Measurements from ENCODE around the gene SNX5. TPM values are rescaled to one million over a fixed set of nuclear protein-coding genes. Genes with fewer than 3 reads are reported as not detected.

The SNX5 gene
- total and polyA plus RNA-seq, 2 of the 8 experiments (the other 6 are each of a cell fraction or from before 2014, with no cell fraction given) = 155 to 194 TPM

DNA sequence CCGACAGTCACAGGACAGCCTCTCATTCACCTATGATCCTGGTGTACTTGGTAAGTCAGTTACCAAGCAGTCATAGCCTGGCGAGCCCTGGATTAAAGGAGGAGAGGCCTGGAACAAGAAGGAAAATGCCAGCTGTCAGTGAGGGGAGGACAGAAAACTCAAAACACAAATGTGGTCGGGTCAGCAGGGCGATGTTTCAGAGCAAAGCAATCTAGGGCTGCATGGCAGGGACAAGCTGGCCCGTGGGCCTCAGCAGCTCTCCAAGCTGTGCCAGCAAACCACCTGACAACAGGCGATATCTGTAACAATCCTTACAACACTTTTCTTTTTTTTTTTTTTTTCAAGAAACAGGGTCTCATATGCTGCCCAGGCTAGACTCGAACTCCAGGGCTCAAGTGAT lies 40.5 kb upstream of the SNX5 start:
- WGBS, 2 experiments (ENCODE audit: extremely low coverage in 1 of 2, insufficient coverage in 1 of 2, insufficient read length in 1 of 2, insufficient replicate concordance in 2 of 2, low coverage in 1 of 2, low lambda C conversion rate in 2 of 2, missing lambda C conversion rate in 1 of 2) = 86% methylated on average over 6 of the region's 7 CpGs; no CpG with 5 or more reads in 1 of the 2 experiments
- TF ChIP-seq RFX5 (IDR thresholded peaks at IDR 0.05; ENCODE audit: borderline replicate concordance, low read depth, low read length) (no peak), EZH2 (IDR thresholded peaks at IDR 0.05; ENCODE audit: low read depth, low read length, severe bottlenecking) (no peak), ATF2 (IDR thresholded peaks at IDR 0.05; ENCODE audit: low read length) (no peak), RNF2 (IDR thresholded peaks at IDR 0.05; ENCODE audit: borderline replicate concordance, low read depth, low read length, missing control alignments, poor library complexity, severe bottlenecking) (no peak), JUND (IDR thresholded peaks at IDR 0.05; ENCODE audit: low read length) (no peak), BRCA1 (IDR thresholded peaks at IDR 0.05; ENCODE audit: low read depth, low read length) (no peak), E2F6 (IDR thresholded peaks at IDR 0.05) (no peak)

More for the DNA sequence above, 40.5 kb upstream of the SNX5 start:
- no peaks in the 10 kb centered on the region for H3K9me3 ChIP-seq (ENCODE audit: insufficient read depth in 2 of 2, low read depth in 1 of 2, low read length in 1 of 2)
- H3K56ac ChIP-seq (replicated peaks; ENCODE audit: insufficient read length, low read depth, low read length) = no peak overlapping the region
- FAIRE-seq (no peak), DNase-seq (ENCODE audit: low read depth in 1 of 2, low spot score in 2 of 2) (no peak)
- H3K79me2 ChIP-seq (ENCODE audit: control insufficient read depth in 1 of 2, insufficient read depth in 2 of 2, low read length in 2 of 2) = no peaks in the 10 kb centered on the region
- H3K4me2 ChIP-seq (ENCODE audit: insufficient read depth in 1 of 2, low read depth in 2 of 2, low read length in 2 of 2) = no peak overlapping the region
- H2AFZ ChIP-seq (ENCODE audit: low read length) = no peak overlapping the region
- no peak overlapping the region for H2BK15ac ChIP-seq (ENCODE audit: low read length)
- H3K9ac ChIP-seq (replicated peaks in 1 of 4; ENCODE audit: extremely low read depth in 1 of 4, low read depth in 3 of 4, low read length in 3 of 4) = no peak overlapping the region
- H3K4me1 ChIP-seq (replicated peaks in 1 of 4; ENCODE audit: control insufficient read depth in 3 of 4, insufficient read depth in 4 of 4, low read length in 3 of 4) = peaks cover 0 to 13% (median 8%) of the 10 kb centered on the region in 4 experiments; a peak in 6 of 7 replicates
- no peak overlapping the region for H3K18ac ChIP-seq (ENCODE audit: extremely low read depth, low read length)
- H3K27ac ChIP-seq (ENCODE audit: low read depth, low read length) = no peak overlapping the region
- H3K36me3 ChIP-seq (ENCODE audit: control insufficient read depth in 2 of 4, insufficient read depth in 4 of 4, low read length in 3 of 4) = no peaks in the 10 kb centered on the region; a peak in 2 of 8 replicates
- no peak overlapping the region for H3K4me3 ChIP-seq (ENCODE audit: extremely low read depth in 1 of 4, insufficient read depth in 2 of 4, low read depth in 3 of 4, low read length in 4 of 4)
- H3K23ac ChIP-seq (ENCODE audit: insufficient read length) = no peak overlapping the region
- POLR2A ChIA-PET (ENCODE audit: partially characterized antibody) = interaction anchor here (1.4 kb wide), 1 partner anchor 16 kb away, joined by 4 read pairs; no protein-coding TSS in a partner anchor
- no peak overlapping the region for H4K8ac ChIP-seq (ENCODE audit: extremely low read depth, insufficient read depth, low read length)
- no peak overlapping the region for H3K14ac ChIP-seq (ENCODE audit: insufficient read length)
- CTCF ChIA-PET (ENCODE audit: partially characterized antibody) = no interaction called here
- H2BK12ac ChIP-seq (ENCODE audit: low read depth, low read length) = no peak overlapping the region
- H3K79me1 ChIP-seq (ENCODE audit: low read depth, low read length) = no peaks in the 10 kb centered on the region
- H2BK5ac ChIP-seq (ENCODE audit: low read depth, low read length) = no peak overlapping the region
- H3K4ac ChIP-seq (replicated peaks; ENCODE audit: insufficient read length, low read depth, low read length) = no peak overlapping the region
- no peaks in the 10 kb centered on the region for H4K20me1 ChIP-seq (replicated peaks in 1 of 2; ENCODE audit: control insufficient read depth in 1 of 2, insufficient read depth in 2 of 2, low read length in 2 of 2)
- H3K23me2 ChIP-seq (ENCODE audit: low read depth, low read length) = no peaks in the 10 kb centered on the region
- no peak overlapping the region for H4K5ac ChIP-seq (ENCODE audit: insufficient read length, low read depth, low read length)
- H2AK5ac ChIP-seq (ENCODE audit: low read depth, low read length) = no peak overlapping the region
- H2BK120ac ChIP-seq (replicated peaks; ENCODE audit: low read depth, low read length) = no peak overlapping the region
- H4K91ac ChIP-seq (replicated peaks; ENCODE audit: insufficient read length, low read length) = no peak overlapping the region
- no peak overlapping the region for H2BK20ac ChIP-seq (ENCODE audit: low read length)
- H3K27me3 ChIP-seq (replicated peaks in 1 of 4; ENCODE audit: control insufficient read depth in 3 of 4, extremely low read depth in 1 of 4, insufficient read depth in 3 of 4, low read length in 3 of 4) = no peaks in the 10 kb centered on the region
